ENCODE measurements around the gene CFAP74. TPM values are rescaled to one million over a fixed set of nuclear protein-coding genes. Genes with fewer than 3 reads are reported as not detected.

CFAP74 gene
- total RNA-seq, 1 experiment from 2014 or later, result 0.28 TPM

DNA sequence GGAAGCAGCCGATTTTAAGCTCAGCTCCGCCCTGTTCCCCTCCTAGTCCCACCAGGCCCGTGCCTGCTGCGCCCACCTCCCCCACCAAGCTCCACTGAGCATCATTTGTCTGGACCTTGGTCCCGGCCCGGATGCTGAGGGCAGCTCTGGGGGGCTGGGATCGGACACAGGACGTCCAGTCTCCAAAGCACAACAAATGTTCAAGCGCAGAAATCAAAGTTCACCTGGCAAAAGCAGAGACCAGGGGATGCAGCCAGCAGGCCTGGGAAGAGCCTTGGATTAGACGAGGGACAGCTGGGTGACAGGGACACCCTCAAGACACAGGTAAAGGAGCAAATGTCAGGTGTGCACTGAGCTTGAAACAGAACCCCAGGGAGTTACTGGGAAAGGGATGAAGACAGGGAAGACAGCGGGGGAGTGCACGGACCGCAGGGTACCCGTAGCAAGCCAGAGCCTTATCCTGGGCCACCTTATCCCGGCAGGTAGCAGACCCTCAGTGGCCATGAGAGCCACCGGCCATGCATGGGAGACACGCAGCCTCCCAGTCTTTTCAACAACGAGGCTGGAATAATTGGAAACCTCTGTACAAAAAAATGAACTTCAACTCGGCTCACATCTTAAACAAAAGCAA is 62.3 kb downstream of the CFAP74 start:
- H2AK5ac ChIP-seq (ENCODE audit: insufficient read length, low read length), result no peak overlapping the region
- peaks cover 4 to 6% of the 10 kb centered on the region in 2 experiments; a peak in 3 of 4 replicates for H3K4me1 Mint-ChIP-seq
- no peak overlapping the region for H2BK120ac ChIP-seq (ENCODE audit: low read depth, low read length, poor library complexity, severe bottlenecking)
- H3K9me3 ChIP-seq (ENCODE audit: control insufficient read depth, low read depth, low read length), result no peaks in the 10 kb centered on the region
- H3K4ac ChIP-seq (ENCODE audit: low read depth, low read length), result no peak overlapping the region
- WGBS (ENCODE audit: extremely low coverage, insufficient read length, low lambda C conversion rate), result no CpG with 5 or more reads among the region's 19 CpGs
- no peak overlapping the region for H3K23ac ChIP-seq (ENCODE audit: insufficient read length, low read depth, low read length)
- no peak overlapping the region for H3K56ac ChIP-seq (ENCODE audit: insufficient read length, low read depth, low read length)
- H3K4me3 Mint-ChIP-seq, result no peak overlapping the region
- H4K5ac ChIP-seq (ENCODE audit: insufficient read length, low read depth, low read length), result no peak overlapping the region
- H3K23me2 ChIP-seq (ENCODE audit: insufficient read length, low read depth, low read length, poor library complexity, severe bottlenecking), result no peaks in the 10 kb centered on the region
- H3K27ac ChIP-seq (ENCODE audit: insufficient read length, low read depth, low read length), result no peak overlapping the region
- H3K9me3 Mint-ChIP-seq, result peaks cover 0 to 2% of the 10 kb centered on the region in 2 experiments; a peak in 1 of 5 replicates
- H2BK5ac ChIP-seq (ENCODE audit: insufficient read length, low read length), result no peak overlapping the region
- H2BK15ac ChIP-seq (ENCODE audit: low read depth, low read length), result no peak overlapping the region
- peaks cover 3% of the 10 kb centered on the region for H4K20me1 ChIP-seq (ENCODE audit: control insufficient read depth, insufficient read depth, insufficient read length)
- H3K14ac ChIP-seq (ENCODE audit: insufficient read depth, low read length), result no peak overlapping the region; the same call in 1 of the 2 replicates
- peaks cover 2% of the 10 kb centered on the region; the same call in 1 of the 2 replicates for H3K27me3 Mint-ChIP-seq (ENCODE audit: low read depth)
- H2BK12ac ChIP-seq (ENCODE audit: insufficient read length, low read depth, low read length), result no peak overlapping the region
- no peaks in the 10 kb centered on the region for H3K27me3 ChIP-seq (ENCODE audit: insufficient read depth, low read length)
- H3K4me1 ChIP-seq (ENCODE audit: insufficient read depth, low read length), result no peaks in the 10 kb centered on the region
- no peak overlapping the region for H3K18ac ChIP-seq (ENCODE audit: insufficient read length, low read depth, low read length)
- H3K4me2 ChIP-seq (ENCODE audit: insufficient read depth, insufficient read length, low read length), result no peak overlapping the region
- H3K79me1 ChIP-seq (ENCODE audit: insufficient read depth, low read depth, low read length, poor library complexity, severe bottlenecking), result no peaks in the 10 kb centered on the region
- H4K8ac ChIP-seq (replicated peaks; ENCODE audit: insufficient read length, low read depth, low read length), result no peak overlapping the region
- H4K91ac ChIP-seq (ENCODE audit: insufficient read length, low read depth, low read length), result no peak overlapping the region
- no peak overlapping the region for H2BK20ac ChIP-seq (ENCODE audit: low read depth, low read length, poor library complexity, severe bottlenecking)
- H3K79me2 ChIP-seq (ENCODE audit: insufficient read depth, low read length), result no peaks in the 10 kb centered on the region
- H3K27ac Mint-ChIP-seq, result no peak overlapping the region; a peak in 1 of 7 replicates
- TF ChIP-seq, protein P1, sequence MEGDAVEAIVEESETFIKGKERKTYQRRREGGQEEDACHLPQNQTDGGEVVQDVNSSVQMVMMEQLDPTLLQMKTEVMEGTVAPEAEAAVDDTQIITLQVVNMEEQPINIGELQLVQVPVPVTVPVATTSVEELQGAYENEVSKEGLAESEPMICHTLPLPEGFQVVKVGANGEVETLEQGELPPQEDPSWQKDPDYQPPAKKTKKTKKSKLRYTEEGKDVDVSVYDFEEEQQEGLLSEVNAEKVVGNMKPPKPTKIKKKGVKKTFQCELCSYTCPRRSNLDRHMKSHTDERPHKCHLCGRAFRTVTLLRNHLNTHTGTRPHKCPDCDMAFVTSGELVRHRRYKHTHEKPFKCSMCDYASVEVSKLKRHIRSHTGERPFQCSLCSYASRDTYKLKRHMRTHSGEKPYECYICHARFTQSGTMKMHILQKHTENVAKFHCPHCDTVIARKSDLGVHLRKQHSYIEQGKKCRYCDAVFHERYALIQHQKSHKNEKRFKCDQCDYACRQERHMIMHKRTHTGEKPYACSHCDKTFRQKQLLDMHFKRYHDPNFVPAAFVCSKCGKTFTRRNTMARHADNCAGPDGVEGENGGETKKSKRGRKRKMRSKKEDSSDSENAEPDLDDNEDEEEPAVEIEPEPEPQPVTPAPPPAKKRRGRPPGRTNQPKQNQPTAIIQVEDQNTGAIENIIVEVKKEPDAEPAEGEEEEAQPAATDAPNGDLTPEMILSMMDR (conservative IDR thresholded peaks at IDR 0.05), result no peak
- no peak for DNase-seq
- H3T11ph ChIP-seq (ENCODE audit: low read length), result no peak overlapping the region
- no peaks in the 10 kb centered on the region for H3K36me3 Mint-ChIP-seq (ENCODE audit: insufficient read depth in 1 of 3, low read depth in 3 of 3)
- no peak overlapping the region for H2AFZ ChIP-seq (ENCODE audit: low read length)
- H3K9ac ChIP-seq (ENCODE audit: extremely low read depth, insufficient read length, low read length), result no peak overlapping the region
